Hepatocyte (in vitro differentiated cells): ENCODE measurements around the gene SLC48A1. TPM values are rescaled to one million over a fixed set of nuclear protein-coding genes. Genes with fewer than 3 reads are reported as not detected.

Experiments used
- DNase-seq: peaks from one replicate; pipeline ENCODE4 v3.0.0-alpha.2; 2016; ENCODE audit warnings: low spot score
- H2AFZ ChIP-seq: fragments of 200-600 bp; sonication (generic); 2 replicates; pipeline ENCODE4 v1.6.0; 2016; ENCODE audit warnings: antibody characterized with exemption, mild to moderate bottlenecking
- H3K27ac ChIP-seq: fragments of 200-600 bp; sonication (generic); 2 replicates; pipeline ENCODE4 v1.5.1; 2016; ENCODE audit warnings: mild to moderate bottlenecking
- H3K27me3 ChIP-seq: fragments of 200-600 bp; sonication (generic); 2 replicates; pipeline ENCODE4 v1.6.1; 2016
- H3K36me3 ChIP-seq: fragments of 200-600 bp; sonication (generic); replicated peaks from 2 replicates; pipeline ENCODE4 v1.5.1; 2016; ENCODE audit warnings: low read depth; ENCODE audit not compliant: insufficient read depth
- H3K4me1 ChIP-seq: fragments of 200-600 bp; sonication (generic); 2 replicates; pipeline ENCODE4 v1.5.1; 2016; ENCODE audit warnings: mild to moderate bottlenecking, moderate library complexity; ENCODE audit not compliant: insufficient read depth
- H3K4me2 ChIP-seq: fragments of 200-600 bp; sonication (generic); 2 replicates; pipeline ENCODE4 v1.6.0; 2016
- H3K4me3 ChIP-seq: fragments of 200-600 bp; sonication (generic); 2 replicates; pipeline ENCODE4 v1.5.1; 2016; ENCODE audit warnings: mild to moderate bottlenecking
- H3K79me2 ChIP-seq: fragments of 200-600 bp; sonication (generic); 2 replicates; pipeline ENCODE4 v1.6.0; 2017; ENCODE audit warnings: mild to moderate bottlenecking
- H3K9me2 ChIP-seq: fragments of 200-600 bp; sonication (generic); replicated peaks from 2 replicates; pipeline ENCODE4 v1.6.0; 2017; ENCODE audit warnings: mild to moderate bottlenecking; ENCODE audit not compliant: insufficient read depth
- H3K9me3 ChIP-seq: fragments of 200-600 bp; sonication (generic); 2 replicates; pipeline ENCODE4 v1.5.1; 2016; ENCODE audit warnings: low read depth, mild to moderate bottlenecking
- H4K20me1 ChIP-seq: fragments of 200-600 bp; sonication (generic); 2 replicates; pipeline ENCODE4 v1.6.0; 2016; ENCODE audit warnings: mild to moderate bottlenecking; ENCODE audit not compliant: insufficient read depth, poor library complexity, severe bottlenecking
- EZH2 ChIP-seq: fragments of 200-600 bp; sonication (generic); IDR thresholded peaks from 2 replicates; pipeline ENCODE4 v1.6.1; 2016; ENCODE audit warnings: antibody characterized with exemption, mild to moderate bottlenecking, borderline replicate concordance
- EZH2phosphoT487 ChIP-seq: fragments of 200-600 bp; sonication (generic); IDR thresholded peaks from one replicate; pipeline ENCODE4 v1.6.1; 2018; ENCODE audit warnings: antibody characterized with exemption, mild to moderate bottlenecking, low read depth, moderate library complexity; ENCODE audit not compliant: unreplicated experiment, severe bottlenecking
- WGBS: methylation state at CpG from one replicate; pipeline ENCODE4 v1.1.6; 2016; ENCODE audit warnings: low lambda C conversion rate; ENCODE audit errors: missing lambda C conversion rate; 5-methylcytosine and 5-hydroxymethylcytosine counted together
- polyA plus RNA-seq: library from polyadenylated mRNA; unstranded; fragments of >200 nt; fragmentation: Nextera tagmentation; extraction: Ambion mirVana; gene quantifications from 2 replicates; pipeline ENCODE4 v1.2.1, GENCODE V29; 2016
- total RNA-seq: library from RNA; depleted of rRNA; stranded (reverse); fragments of >200 nt; gene quantifications from 2 replicates; pipeline ENCODE4 v1.2.3, GENCODE V29; 2014
- TF ChIP-seq, protein P1 (sequence below): fragments of 200-600 bp; sonication (generic); IDR thresholded peaks from 2 replicates; pipeline ENCODE4 v1.5.1; 2016; ENCODE audit warnings: antibody characterized with exemption, mild to moderate bottlenecking; ENCODE audit not compliant: poor library complexity

Gene SLC48A1
- total and polyA plus RNA-seq, 2 experiments from 2014 or later: 11.2 to 22.6 TPM

- Histone ChIP-seq H4K20me1 (no peaks in the 10 kb centered on the region), H3K9me3 (no peaks in the 10 kb centered on the region), H2AFZ (no peak overlapping the region), H3K79me2 (no peaks in the 10 kb centered on the region), H3K4me3 (no peak overlapping the region), H3K27ac (peak overlapping the region; percentile 3), H3K9me2 (no peaks in the 10 kb centered on the region), H3K27me3 (no peaks in the 10 kb centered on the region), H3K36me3 (no peaks in the 10 kb centered on the region), H3K4me2 (no peak overlapping the region), H3K4me1 (peaks cover 17% of the 10 kb centered on the region)
- DNase-seq: no peak
- TF ChIP-seq EZH2 (no peak), EZH2phosphoT487 (no peak)
- TF ChIP-seq, protein P1, sequence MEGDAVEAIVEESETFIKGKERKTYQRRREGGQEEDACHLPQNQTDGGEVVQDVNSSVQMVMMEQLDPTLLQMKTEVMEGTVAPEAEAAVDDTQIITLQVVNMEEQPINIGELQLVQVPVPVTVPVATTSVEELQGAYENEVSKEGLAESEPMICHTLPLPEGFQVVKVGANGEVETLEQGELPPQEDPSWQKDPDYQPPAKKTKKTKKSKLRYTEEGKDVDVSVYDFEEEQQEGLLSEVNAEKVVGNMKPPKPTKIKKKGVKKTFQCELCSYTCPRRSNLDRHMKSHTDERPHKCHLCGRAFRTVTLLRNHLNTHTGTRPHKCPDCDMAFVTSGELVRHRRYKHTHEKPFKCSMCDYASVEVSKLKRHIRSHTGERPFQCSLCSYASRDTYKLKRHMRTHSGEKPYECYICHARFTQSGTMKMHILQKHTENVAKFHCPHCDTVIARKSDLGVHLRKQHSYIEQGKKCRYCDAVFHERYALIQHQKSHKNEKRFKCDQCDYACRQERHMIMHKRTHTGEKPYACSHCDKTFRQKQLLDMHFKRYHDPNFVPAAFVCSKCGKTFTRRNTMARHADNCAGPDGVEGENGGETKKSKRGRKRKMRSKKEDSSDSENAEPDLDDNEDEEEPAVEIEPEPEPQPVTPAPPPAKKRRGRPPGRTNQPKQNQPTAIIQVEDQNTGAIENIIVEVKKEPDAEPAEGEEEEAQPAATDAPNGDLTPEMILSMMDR: no peak
- WGBS: 67% methylated on average over 11 of the region's 11 CpGs
Measured at GRCh38 chr12:47753021-47754001, 19.7 kb upstream of the SLC48A1 start.

DNA sequence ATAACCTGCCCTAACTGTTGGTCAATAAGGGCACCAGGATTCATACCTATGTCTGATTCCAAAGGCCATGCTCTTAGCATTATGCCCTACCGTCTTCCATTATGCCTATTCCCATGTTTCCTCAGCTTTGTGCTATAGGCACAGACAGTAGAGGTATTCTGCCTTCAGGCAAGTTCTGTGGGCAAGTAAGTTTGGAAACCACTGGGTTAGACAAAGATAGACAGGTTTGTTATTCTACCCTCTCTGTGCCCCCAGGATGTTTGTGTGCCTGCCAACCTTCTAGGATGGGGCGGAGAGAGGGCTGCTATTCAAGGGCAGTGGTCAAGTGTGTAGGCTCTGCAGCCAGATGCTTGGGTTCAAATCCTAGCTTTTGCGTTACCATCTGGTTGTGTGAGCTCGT, 18.9 kb upstream of the SLC48A1 start:
- 89% methylated on average over 4 of the region's 4 CpGs for WGBS
- Histone ChIP-seq H2AFZ (no peak overlapping the region), H3K4me1 (peaks cover 22% of the 10 kb centered on the region), H3K9me3 (no peaks in the 10 kb centered on the region), H3K27me3 (no peaks in the 10 kb centered on the region), H3K79me2 (no peaks in the 10 kb centered on the region), H4K20me1 (no peaks in the 10 kb centered on the region), H3K4me2 (no peak overlapping the region), H3K36me3 (no peaks in the 10 kb centered on the region), H3K4me3 (no peak overlapping the region), H3K9me2 (no peaks in the 10 kb centered on the region), H3K27ac (peak overlapping the region; percentile 3)
- TF ChIP-seq EZH2phosphoT487: no peak
- TF ChIP-seq EZH2: no peak
- TF ChIP-seq, protein P1: no peak
- no peak for DNase-seq

DNA sequence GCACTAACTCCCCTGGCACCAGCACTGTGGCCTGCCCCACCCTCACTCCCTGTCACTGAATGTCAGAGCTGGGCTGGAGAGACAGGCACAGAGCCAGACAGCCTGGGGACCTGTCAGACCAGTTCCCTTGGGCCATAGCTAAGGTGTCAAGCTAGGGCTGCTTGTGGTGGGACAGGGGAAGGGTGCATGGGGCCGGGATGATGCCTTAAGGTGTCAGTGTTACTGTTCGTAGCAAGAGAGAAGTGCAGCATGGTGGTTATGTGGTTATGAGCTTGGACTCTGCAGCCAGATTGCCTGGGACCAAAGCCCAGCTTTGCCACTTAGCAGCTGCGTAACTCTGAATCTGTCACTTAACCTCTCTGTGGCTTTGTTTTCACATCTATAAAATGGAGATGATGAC, 18.2 kb upstream of the SLC48A1 start:
- Histone ChIP-seq H3K79me2 (no peaks in the 10 kb centered on the region), H3K27me3 (no peaks in the 10 kb centered on the region), H3K4me1 (peaks cover 27% of the 10 kb centered on the region), H2AFZ (no peak overlapping the region), H4K20me1 (no peaks in the 10 kb centered on the region), H3K36me3 (no peaks in the 10 kb centered on the region), H3K4me3 (no peak overlapping the region), H3K9me3 (no peaks in the 10 kb centered on the region), H3K9me2 (no peaks in the 10 kb centered on the region), H3K4me2 (no peak overlapping the region), H3K27ac (no peak overlapping the region)
- 80% methylated on average over 3 of the region's 3 CpGs for WGBS
- DNase-seq: no peak
- TF ChIP-seq EZH2phosphoT487 (no peak), EZH2 (no peak)
- TF ChIP-seq, protein P1: no peak
